A673 (cell line): Measurements from ENCODE around the gene CCDC89.

ENCODE experiments used
- CTCF ChIP-seq: fragments of 300-800, 200-600 bp; sonication (generic); conservative IDR thresholded peaks from 2 replicates; pipeline ENCODE4 v1.5.1; 2017; ENCODE audit warnings: low read depth, mild to moderate bottlenecking, antibody characterized with exemption, low read length, moderate library complexity, mixed read lengths
- EZH2 ChIP-seq: fragments of 200-600 bp; sonication (generic); IDR thresholded peaks from 2 replicates; pipeline ENCODE4 v1.6.1; 2017; ENCODE audit warnings: borderline replicate concordance, low read depth, mild to moderate bottlenecking, mixed read lengths, antibody characterized with exemption, low read length; ENCODE audit not compliant: poor library complexity, severe bottlenecking

GRCh38 chr11:85663080-85663752 is 22.8 kb downstream of the CCDC89 start:
- TF ChIP-seq CTCF (no peak), EZH2 (no peak)
